H9 (cell line): Measurements from ENCODE around the gene ACYP2. TPM values are rescaled to one million over a fixed set of nuclear protein-coding genes. Genes with fewer than 3 reads are reported as not detected.

ENCODE experiments used
- DNase-seq: peaks from one replicate; pipeline ENCODE4 v3.0.0-alpha.2; 2017
- H2AFZ ChIP-seq: one replicate; pipeline ENCODE4 v1.6.1; 2013; ENCODE audit warnings: mild to moderate bottlenecking, low read length, control low read depth, moderate library complexity
- H2AK5ac ChIP-seq: 2 replicates; pipeline ENCODE4 v1.6.1; 2013; ENCODE audit warnings: low read length, control low read depth, mixed read lengths; ENCODE audit not compliant: insufficient read length
- H2BK120ac ChIP-seq: one replicate; pipeline ENCODE4 v1.6.1; 2013; ENCODE audit warnings: low read depth, mild to moderate bottlenecking, low read length, control low read depth, inconsistent platforms; ENCODE audit not compliant: poor library complexity, severe bottlenecking
- H2BK12ac ChIP-seq: 2 replicates; pipeline ENCODE4 v1.6.1; 2013; ENCODE audit warnings: low read length, control low read depth, mixed read lengths, low read depth; ENCODE audit not compliant: insufficient read length
- H2BK15ac ChIP-seq: 2 replicates; pipeline ENCODE4 v1.6.1; 2013; ENCODE audit warnings: low read depth, low read length, control low read depth
- H2BK20ac ChIP-seq: one replicate; pipeline ENCODE4 v1.6.1; 2013; ENCODE audit warnings: low read depth, mild to moderate bottlenecking, low read length, control low read depth, inconsistent platforms; ENCODE audit not compliant: poor library complexity, severe bottlenecking
- H2BK5ac ChIP-seq: 2 replicates; pipeline ENCODE4 v1.6.1; 2013; ENCODE audit warnings: low read length, control low read depth, mixed read lengths; ENCODE audit not compliant: insufficient read length
- H3K14ac ChIP-seq: 2 replicates; pipeline ENCODE4 v1.6.1; 2013; ENCODE audit warnings: low read length, control low read depth; ENCODE audit not compliant: insufficient read depth
- H3K18ac ChIP-seq: 2 replicates; pipeline ENCODE4 v1.6.1; 2013; ENCODE audit warnings: low read depth, mild to moderate bottlenecking, mixed read lengths, low read length, control low read depth; ENCODE audit not compliant: insufficient read length
- H3K23ac ChIP-seq: 2 replicates; pipeline ENCODE4 v1.6.1; 2013; ENCODE audit warnings: low read length, control low read depth, mixed read lengths, low read depth; ENCODE audit not compliant: insufficient read length
- H3K23me2 ChIP-seq: 2 replicates; pipeline ENCODE4 v1.6.1; 2013; ENCODE audit warnings: low read depth, mild to moderate bottlenecking, mixed read lengths, low read length, control low read depth; ENCODE audit not compliant: insufficient read length, poor library complexity, severe bottlenecking
- H3K27ac ChIP-seq: 2 replicates; pipeline ENCODE4 v1.5.1; 2013; ENCODE audit warnings: low read length, control low read depth, mixed read lengths, low read depth; ENCODE audit not compliant: insufficient read length
- H3K27me3 ChIP-seq: 2 replicates; pipeline ENCODE4 v1.6.1; 2013; ENCODE audit warnings: low read length, control low read depth, inconsistent platforms; ENCODE audit not compliant: insufficient read depth
- H3K4ac ChIP-seq: 2 replicates; pipeline ENCODE4 v1.6.1; 2013; ENCODE audit warnings: low read depth, mild to moderate bottlenecking, control low read depth, inconsistent platforms, low read length, moderate library complexity
- H3K4me1 ChIP-seq: 2 replicates; pipeline ENCODE4 v1.6.1; 2013; ENCODE audit warnings: low read length, control low read depth, inconsistent platforms; ENCODE audit not compliant: insufficient read depth
- H3K4me2 ChIP-seq: 2 replicates; pipeline ENCODE4 v1.6.1; 2013; ENCODE audit warnings: low read length, control low read depth, mixed read lengths; ENCODE audit not compliant: insufficient read length, insufficient read depth
- H3K56ac ChIP-seq: 2 replicates; pipeline ENCODE4 v1.6.1; 2013; ENCODE audit warnings: low read depth, mild to moderate bottlenecking, mixed read lengths, low read length, control low read depth; ENCODE audit not compliant: insufficient read length
- H3K79me1 ChIP-seq: 2 replicates; pipeline ENCODE4 v1.6.1; 2013; ENCODE audit warnings: low read depth, mild to moderate bottlenecking, moderate library complexity, low read length, control low read depth, inconsistent platforms; ENCODE audit not compliant: insufficient read depth, poor library complexity, severe bottlenecking
- H3K79me2 ChIP-seq: 2 replicates; pipeline ENCODE4 v1.6.1; 2013; ENCODE audit warnings: low read length, control low read depth, inconsistent platforms; ENCODE audit not compliant: insufficient read depth
- H3K9ac ChIP-seq: 2 replicates; pipeline ENCODE4 v1.6.1; 2013; ENCODE audit warnings: low read length, control low read depth, mixed read lengths; ENCODE audit not compliant: insufficient read length; ENCODE audit errors: extremely low read depth
- H3K9me3 ChIP-seq: one replicate; pipeline ENCODE4 v1.6.1; 2013; ENCODE audit warnings: low read depth, low read length, inconsistent platforms; ENCODE audit not compliant: control insufficient read depth
- H3T11ph ChIP-seq: one replicate; pipeline ENCODE4 v1.6.1; 2013; ENCODE audit warnings: mild to moderate bottlenecking, low read length, control low read depth, inconsistent platforms
- H4K20me1 ChIP-seq: one replicate; pipeline ENCODE4 v1.6.1; 2013; ENCODE audit not compliant: control insufficient read depth, insufficient read length, insufficient read depth
- H4K5ac ChIP-seq: 2 replicates; pipeline ENCODE4 v1.6.1; 2013; ENCODE audit warnings: low read depth, mild to moderate bottlenecking, mixed read lengths, low read length, control low read depth; ENCODE audit not compliant: insufficient read length
- H4K8ac ChIP-seq: replicated peaks from 2 replicates; pipeline ENCODE4 v1.6.1; 2013; ENCODE audit warnings: low read length, control low read depth, mixed read lengths, low read depth; ENCODE audit not compliant: insufficient read length
- H4K91ac ChIP-seq: 2 replicates; pipeline ENCODE4 v1.6.1; 2013; ENCODE audit warnings: low read depth, mild to moderate bottlenecking, moderate library complexity, mixed read lengths, low read length, control low read depth; ENCODE audit not compliant: insufficient read length
- H3K27ac Mint-ChIP-seq, 3 experiments: 2 replicates in 2 of 3; 3 replicates in 1 of 3; pipeline ENCODE4 v1.8.0; 2020 to 2021; ENCODE audit warnings: mixed read lengths in 3 of 3, mild to moderate bottlenecking in 1 of 3, moderate library complexity in 1 of 3
- H3K27me3 Mint-ChIP-seq: 2 replicates; pipeline ENCODE4 v1.8.0; 2021; ENCODE audit warnings: low read depth, mild to moderate bottlenecking, moderate library complexity, mixed read lengths
- H3K36me3 Mint-ChIP-seq, 3 experiments: 2 replicates in 2 of 3; 3 replicates in 1 of 3; pipeline ENCODE4 v1.8.0; 2020 to 2021; ENCODE audit warnings: low read depth in 3 of 3, mixed read lengths in 3 of 3; ENCODE audit not compliant: insufficient read depth in 1 of 3
- H3K4me1 Mint-ChIP-seq, 2 experiments: 2 replicates each; pipeline ENCODE4 v1.8.0; 2020; ENCODE audit warnings: mixed read lengths in 2 of 2
- H3K4me3 Mint-ChIP-seq, 2 experiments: 2 replicates in 1 of 2; 3 replicates in 1 of 2; pipeline ENCODE4 v1.8.0; 2020 to 2021; ENCODE audit warnings: mild to moderate bottlenecking in 2 of 2, mixed read lengths in 2 of 2, moderate library complexity in 1 of 2
- H3K9me3 Mint-ChIP-seq, 2 experiments: 2 replicates in 1 of 2; 3 replicates in 1 of 2; pipeline ENCODE4 v1.8.0; 2020; ENCODE audit warnings: mild to moderate bottlenecking in 2 of 2, mixed read lengths in 2 of 2, moderate library complexity in 1 of 2
- WGBS: extraction: QIAGEN DNeasy Blood & Tissue Kit; methylation state at CpG from one replicate; pipeline ENCODE4 v1.1.7; 2013; ENCODE audit warnings: missing lambda C conversion rate, low lambda C conversion rate, mixed read lengths; ENCODE audit not compliant: insufficient read length; ENCODE audit errors: extremely low coverage; 5-methylcytosine and 5-hydroxymethylcytosine counted together
- total RNA-seq: library from RNA; stranded (reverse); gene quantifications from 2 replicates; pipeline ENCODE4 v1.2.1, GENCODE V29; 2021
- TF ChIP-seq, protein P1 (sequence below): fragments of 200-600 bp; sonication (generic); conservative IDR thresholded peaks from 3 replicates; pipeline ENCODE4 v1.8.0; 2021; ENCODE audit warnings: antibody characterized with exemption, mild to moderate bottlenecking

The ACYP2 gene
- total RNA-seq, 1 experiment from 2014 or later: 3.2 TPM

DNA sequence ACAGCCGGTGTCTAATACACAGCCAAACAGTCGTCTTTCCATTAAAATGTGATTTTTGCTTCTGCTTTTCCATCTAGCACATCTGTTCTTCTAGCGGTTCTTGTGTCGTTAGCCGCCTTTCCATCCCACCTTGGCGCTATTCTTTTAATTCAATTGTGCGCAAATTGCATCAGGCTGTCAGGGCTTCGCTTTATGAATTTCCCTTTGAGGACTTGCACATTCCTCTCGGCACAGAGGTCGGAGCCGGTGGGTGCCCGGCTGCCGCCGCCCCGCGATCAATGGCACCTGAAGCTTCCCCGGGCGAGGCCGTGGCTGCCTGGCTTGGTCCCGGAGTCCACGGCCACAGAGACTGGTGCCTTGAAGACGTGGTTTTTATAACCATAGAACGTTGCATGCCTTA, 174.5 kb downstream of the ACYP2 start:
- Mint-ChIP-seq H3K4me1 (peaks cover 22 to 26% of the 10 kb centered on the region in 2 experiments), H3K27me3 (peaks cover 61% of the 10 kb centered on the region), H3K27ac (no peak overlapping the region), H3K4me3 (peak overlapping the region in 1 of 2 experiments; percentile 19; a peak in 2 of 5 replicates), H3K9me3 (no peaks in the 10 kb centered on the region; a peak in 1 of 5 replicates), H3K36me3 (no peaks in the 10 kb centered on the region)
- Histone ChIP-seq H3K9ac (no peak overlapping the region), H3K4me1 (no peaks in the 10 kb centered on the region; the same call in 1 of the 2 replicates), H2AFZ (no peak overlapping the region), H2BK12ac (no peak overlapping the region), H2BK120ac (no peak overlapping the region), H3K79me2 (no peaks in the 10 kb centered on the region), H3K23ac (no peak overlapping the region), H4K8ac (no peak overlapping the region), H3T11ph (no peak overlapping the region), H3K27ac (no peak overlapping the region), H3K14ac (no peak overlapping the region), H3K18ac (no peak overlapping the region), H3K23me2 (no peaks in the 10 kb centered on the region), H3K27me3 (peaks cover 7% of the 10 kb centered on the region; the same call in 1 of the 2 replicates), H3K9me3 (no peaks in the 10 kb centered on the region), H4K91ac (no peak overlapping the region), H4K5ac (no peak overlapping the region), H2BK20ac (no peak overlapping the region), H4K20me1 (no peaks in the 10 kb centered on the region), H3K56ac (no peak overlapping the region), H2BK15ac (no peak overlapping the region), H2AK5ac (no peak overlapping the region), H3K4ac (no peak overlapping the region), H3K4me2 (no peak overlapping the region), H2BK5ac (no peak overlapping the region), H3K79me1 (no peaks in the 10 kb centered on the region)
- TF ChIP-seq, protein P1, sequence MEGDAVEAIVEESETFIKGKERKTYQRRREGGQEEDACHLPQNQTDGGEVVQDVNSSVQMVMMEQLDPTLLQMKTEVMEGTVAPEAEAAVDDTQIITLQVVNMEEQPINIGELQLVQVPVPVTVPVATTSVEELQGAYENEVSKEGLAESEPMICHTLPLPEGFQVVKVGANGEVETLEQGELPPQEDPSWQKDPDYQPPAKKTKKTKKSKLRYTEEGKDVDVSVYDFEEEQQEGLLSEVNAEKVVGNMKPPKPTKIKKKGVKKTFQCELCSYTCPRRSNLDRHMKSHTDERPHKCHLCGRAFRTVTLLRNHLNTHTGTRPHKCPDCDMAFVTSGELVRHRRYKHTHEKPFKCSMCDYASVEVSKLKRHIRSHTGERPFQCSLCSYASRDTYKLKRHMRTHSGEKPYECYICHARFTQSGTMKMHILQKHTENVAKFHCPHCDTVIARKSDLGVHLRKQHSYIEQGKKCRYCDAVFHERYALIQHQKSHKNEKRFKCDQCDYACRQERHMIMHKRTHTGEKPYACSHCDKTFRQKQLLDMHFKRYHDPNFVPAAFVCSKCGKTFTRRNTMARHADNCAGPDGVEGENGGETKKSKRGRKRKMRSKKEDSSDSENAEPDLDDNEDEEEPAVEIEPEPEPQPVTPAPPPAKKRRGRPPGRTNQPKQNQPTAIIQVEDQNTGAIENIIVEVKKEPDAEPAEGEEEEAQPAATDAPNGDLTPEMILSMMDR: no peak
- no CpG with 5 or more reads among the region's 23 CpGs for WGBS
- no peak for DNase-seq
